SKM-1 (cell line): ENCODE data around the gene PALM3.

Experiments
- DNase-seq: peaks from one replicate; lab custom pipeline; 2025; ENCODE audit not compliant: unreplicated experiment; lab: John Stamatoyannopoulos, UW

The PALM3 gene, protein sequence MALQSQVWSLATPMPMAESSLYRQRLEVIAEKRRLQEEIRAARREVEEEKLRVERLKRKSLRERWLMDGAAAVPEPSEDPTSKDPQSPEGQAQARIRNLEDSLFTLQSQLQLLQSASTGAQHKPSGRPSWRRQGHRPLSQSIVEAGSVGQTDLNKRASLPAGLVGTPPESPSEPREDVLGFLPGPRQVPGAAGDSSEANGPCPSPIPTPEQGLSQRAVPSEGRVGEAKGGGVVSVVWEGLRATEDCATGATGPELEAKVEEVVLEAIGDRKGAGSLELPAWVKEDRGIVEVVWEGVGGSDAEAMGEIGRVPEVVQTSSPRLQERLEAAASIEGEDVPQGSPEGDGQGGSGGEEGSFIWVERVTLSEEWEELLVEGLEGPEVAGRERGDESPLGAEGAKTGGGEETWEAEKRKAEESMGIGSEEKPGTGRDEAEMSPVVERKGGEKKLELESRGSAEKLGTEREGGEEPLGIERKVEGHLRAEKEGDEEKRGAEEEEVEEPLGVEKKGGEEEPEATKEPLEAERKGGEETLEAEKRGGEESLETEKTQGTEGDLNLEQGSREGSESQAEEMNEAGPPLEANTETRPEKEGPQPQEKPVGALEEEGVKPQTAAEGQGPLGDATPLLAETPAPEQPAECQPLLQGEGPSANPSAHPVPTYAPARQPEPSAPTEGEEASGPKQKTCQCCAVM

DNA sequence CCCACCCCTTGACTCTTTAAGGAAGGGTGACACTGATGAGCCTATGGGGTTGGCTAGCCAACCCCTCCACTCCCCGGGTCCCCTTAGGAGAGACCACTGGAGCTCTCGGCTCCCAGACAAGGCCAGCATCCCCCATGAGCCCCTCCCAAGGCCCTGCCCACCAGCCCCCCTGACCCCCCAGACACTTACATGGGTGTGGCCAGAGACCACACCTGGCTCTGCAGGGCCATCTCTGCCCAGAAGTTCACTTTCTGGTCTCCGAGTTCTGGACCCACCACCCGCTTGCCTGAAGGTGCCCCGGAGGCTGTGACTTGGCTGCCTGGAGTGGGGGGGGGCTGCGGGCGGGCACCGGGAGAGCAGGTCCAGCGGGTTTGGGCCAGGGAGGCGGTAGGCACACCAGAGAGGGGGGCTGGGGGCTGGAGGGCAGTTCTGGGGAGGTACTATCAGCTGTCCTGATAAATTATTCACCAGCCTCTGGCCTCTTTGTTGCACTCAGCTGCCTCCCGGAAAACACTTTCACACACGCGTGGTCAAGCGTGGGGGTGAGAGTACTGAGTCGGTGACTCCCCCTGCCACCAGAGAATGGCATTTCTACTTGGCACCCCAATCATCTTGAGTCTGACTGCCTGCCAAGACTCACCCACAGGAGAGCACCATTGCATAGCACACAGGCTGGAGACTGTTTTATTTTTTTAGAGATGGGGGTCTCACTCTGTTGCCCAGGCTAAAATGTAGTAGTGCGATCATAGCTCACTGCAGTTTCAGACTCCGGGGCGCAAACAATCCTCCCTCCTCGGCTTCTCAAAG lies at the start of gene PALM3:
PALM3 (minus strand) TSS at position 326 of the 807 bp plus-strand sequence; CDS start at position 230, 96 bp downstream.
- no peak for DNase-seq

DNA sequence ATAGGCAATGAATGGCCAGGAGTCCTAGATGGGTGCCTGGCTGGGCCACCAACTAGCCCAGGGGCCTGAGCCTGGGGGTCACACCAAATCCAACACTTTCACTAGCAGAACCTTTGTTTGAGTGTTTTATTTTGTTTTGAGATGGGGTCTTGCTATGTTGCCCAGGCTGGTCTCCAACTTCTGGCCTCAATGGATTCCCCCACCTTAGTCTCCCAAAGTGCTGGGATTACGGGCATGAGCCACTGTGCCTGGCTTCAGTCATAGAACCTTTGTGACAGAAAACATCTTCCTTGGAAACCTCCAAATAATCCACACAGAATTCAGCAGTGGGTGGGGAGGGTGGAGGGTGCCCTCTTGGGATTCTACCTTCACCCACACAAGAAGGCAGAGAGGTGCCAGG lies 49.6 kb upstream of the PALM3 start:
- DNase-seq = no peak

DNA sequence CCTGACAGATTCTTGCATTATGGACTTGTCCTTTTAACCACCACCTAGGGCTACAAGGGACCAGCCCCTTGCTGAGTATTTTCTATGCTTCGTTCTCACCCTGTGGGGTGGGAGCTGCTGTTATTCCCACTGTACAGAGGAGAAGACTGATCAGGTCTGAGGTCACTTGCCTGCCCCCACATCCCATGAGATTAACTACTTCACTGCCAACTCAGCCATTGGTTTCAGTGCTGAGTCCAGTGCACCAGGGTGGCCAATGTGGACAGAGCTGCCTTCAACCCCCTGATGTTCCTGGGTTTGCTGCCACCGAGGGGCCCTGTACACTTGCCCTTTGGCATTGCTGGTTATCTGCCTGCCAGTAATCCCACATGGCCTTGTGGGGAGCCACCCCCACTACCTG lies 48.8 kb upstream of the PALM3 start:
- DNase-seq = no peak

DNA sequence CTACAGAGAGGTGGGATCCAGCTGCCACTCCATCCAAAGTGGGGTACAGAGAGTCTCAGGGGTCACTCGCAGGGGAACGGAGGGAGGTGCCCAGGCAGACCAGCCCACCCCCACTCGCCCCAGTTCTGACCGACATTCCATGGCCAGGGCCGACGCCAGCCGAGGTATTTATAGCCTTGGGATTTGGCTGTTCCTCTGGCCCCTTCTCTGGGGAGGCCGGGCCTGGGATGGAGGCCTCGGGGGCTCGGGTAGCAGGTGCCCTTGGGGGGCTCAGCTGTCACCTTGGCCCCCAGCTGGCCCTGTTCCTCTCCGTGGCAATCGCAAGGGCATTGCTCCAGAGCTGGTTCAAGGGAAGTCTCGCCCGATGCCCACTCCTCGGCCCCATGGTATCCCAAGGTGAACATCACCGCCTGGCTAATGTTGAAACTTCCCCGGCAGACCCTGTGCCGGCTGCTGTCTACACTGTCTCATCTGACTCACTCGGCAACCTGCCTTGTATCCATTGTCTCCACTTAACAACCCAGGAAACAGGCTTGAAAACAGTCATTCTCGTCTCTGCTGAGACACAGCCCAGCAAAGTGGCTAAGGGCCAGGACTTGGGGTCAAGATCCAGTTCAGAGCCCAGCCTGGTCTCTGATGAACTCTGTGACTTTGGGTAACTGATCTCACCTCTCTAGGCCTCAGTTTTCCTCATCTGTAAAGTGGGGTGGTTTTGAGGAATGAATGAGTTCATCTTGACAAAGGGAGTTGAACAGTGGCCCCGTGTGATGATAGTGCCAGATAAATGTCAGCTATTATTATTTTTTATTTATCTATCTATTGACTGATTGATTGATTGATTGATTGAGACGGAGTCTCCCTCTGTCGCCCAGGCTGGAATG lies 45.9 kb upstream of the PALM3 start:
- DNase-seq = no peak

DNA sequence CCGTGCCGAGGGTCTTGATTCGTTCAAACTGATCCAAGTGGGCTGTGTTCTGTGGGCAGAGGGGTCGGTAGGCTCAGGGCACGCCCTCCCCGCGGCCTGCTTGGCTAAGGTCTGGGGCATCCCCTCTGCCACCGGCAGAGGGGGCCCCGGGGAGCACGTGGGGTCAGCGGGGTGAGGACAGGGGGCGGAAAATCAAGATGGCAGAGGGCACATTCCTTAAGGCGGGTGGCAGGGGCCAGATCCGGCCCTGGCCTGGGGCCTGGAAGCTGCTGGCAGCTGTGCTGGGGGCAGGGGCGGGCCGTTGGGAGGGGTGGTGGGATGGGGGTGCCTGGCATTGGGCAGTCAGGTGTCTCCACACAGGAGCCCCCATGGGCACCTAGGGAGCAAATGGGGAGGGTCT lies 45.0 kb upstream of the PALM3 start:
- DNase-seq = no peak

DNA sequence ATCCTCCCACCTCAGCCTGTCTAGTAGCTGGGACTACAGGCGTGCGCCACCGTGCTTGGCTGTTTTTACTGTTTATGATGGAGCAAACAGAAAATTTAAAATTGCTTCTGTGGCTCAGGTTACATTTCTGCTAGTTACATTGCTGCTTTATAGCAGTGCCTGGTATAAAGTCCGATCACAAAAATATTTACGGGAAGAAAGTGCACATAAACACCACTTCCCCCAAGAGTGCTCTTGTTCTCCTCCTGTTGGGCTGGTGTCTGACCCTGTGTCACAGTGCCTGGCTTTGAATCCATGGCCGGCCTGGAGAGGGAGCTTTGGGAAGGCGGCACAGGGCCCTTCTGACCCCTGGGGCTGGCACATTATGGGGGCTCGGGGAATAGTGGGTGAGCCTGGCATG lies 43.8 kb upstream of the PALM3 start:
- no peak for DNase-seq

DNA sequence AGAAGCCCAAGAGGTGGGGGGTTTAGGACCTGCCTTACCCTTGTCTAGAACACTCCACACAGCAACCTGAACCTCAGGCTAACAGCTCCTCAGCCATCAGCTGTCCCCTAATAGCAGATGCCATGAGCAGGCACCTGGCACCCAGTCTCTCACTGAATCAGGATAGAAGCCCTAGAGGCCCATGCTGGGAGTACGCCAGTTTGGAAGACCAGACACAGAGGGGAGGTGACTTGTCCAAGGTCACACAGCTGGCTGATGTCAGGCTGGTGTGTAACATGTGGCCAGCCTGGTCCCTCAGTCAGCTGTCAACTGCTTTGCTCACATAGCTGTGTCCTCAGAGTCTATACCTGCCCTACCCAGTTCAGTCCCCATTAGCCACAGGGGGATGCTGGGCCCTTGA lies 41.4 kb upstream of the PALM3 start:
- no peak for DNase-seq

DNA sequence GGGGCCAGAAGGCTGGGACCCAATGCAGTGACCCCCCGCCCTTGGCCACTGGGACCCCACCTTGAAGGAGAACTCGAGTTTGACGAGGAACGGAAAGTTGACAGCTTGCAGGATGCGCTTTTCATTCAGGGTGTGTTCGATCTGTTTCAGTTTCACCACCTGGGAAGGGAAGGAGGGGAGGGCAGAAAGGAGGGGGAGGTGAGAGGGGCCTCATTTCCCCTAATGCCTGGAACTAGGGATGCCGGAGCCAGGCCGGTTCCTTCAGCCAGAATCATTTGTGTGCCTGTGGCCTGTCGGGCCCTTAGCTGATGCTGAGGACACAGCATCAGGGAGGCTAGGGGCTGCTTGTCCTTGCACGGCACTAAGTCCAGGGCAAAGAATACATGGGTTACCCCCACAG lies 40.9 kb upstream of the PALM3 start:
- no peak for DNase-seq

DNA sequence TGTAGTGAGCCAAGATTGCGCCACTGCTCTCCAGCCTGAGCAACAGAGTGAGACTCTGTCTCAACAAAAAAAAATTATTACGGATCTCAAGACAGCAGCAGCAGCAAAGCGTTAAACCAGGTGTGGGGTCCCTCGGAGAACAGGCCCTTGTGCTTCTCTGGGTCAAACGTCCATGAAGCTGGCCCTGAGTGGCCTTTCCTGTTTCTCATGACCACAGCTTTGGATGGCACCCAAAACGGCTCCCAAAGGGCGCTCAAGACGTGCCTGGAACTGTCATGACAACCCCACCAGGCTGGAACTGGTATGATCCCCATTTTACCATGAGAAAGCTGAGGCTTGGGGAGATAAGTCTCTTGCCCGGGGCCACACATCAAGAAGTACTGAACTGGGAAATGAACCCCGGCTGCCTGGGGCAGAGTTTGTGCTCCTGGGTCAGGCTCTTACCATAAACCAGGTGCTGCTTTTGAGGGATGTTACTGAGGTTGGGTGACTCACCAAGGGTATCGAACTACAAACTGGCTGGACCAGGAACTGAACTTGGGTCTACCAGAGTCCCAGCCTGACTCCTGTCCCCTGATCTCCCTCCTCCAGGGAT lies 40.3 kb upstream of the PALM3 start:
- DNase-seq = no peak

DNA sequence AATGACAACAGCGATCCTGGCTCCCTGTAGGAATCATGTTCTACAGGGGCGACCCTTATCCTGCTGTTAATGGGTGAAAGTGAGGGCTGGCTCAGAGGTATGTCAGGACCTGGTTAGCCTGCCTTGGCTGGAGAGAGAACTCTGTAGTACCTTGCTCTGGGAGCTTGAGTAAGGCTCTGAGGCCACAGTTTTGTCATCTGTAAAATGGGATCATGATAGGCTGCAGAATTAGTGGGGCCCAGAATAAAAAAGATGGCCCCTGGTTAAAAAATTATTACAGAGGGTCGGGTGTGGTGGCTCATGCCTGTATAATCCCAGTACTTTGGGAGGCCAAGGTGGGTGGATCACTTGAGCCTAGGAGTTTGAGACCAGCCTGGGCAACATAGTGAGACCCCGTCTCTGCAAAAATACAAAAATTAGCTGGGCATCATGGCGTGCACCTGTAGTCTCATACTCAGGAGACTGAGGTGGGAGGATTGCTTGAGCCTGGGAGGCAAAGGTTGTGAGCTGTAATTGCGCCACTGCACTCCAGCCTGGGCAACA lies 39.2 kb upstream of the PALM3 start:
- no peak for DNase-seq

DNA sequence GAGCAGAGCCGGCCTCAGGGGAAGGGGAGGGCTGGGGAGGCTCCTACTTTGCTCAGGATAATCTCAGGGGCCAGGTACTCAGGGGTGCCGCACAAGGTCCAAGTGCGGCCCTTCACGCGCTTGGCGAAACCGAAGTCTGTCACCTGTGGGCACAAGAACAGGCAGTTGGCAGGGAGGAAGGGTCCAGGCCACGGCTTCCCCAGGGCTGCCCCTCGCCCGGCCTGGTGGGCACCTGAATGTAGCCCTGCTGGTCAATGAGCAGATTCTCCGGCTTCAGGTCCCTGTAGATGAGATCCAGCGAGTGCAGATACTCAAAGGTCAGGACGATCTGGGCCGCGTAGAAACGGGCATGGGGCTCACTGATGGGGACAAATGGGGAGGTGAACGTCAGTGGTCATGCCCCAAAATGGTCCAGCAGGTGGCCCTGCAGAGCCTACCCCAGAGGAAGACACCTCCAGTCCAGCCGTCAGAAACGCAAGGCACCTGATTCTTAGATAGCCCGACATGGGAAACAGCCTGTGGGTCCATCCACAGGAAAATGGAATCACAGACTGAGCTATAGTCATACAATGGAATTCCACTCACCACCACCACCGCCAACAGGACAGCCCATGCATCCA lies 35.8 kb upstream of the PALM3 start:
- DNase-seq = no peak

DNA sequence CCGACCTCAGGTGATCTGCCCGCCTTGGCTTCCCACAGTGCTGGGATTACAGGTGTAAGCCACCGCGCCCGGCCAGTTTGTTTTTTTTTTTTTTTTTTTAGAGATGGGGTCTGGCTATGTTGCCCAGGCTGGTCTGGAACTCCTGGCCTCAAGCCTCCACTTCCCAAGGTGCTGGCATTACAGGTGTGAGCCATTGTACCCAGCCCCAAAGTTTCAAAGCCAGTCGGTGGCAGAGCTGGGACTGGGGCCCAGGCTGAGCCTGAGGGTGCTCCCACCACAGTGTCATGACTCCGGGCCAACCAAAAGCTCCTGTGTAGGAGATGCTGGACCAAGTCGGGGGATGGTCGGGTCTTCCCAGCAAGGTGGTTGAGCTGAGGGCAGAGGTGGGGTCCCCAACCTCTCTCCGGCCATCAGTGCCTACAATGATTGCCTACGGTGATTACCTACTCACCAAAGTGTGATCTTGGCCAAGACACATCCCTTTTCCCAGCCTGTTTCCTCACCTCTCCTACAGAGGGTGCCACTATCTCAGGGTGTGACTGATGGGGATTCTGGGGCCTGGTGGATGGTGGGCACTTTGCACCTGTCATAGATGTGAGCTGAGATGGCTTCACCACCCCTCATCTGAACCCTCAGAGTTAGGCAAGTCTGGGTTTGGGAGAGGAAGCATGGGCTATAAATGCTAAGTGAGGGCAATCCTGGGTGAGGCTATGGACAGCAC lies 34.6 kb upstream of the PALM3 start:
- no peak for DNase-seq

DNA sequence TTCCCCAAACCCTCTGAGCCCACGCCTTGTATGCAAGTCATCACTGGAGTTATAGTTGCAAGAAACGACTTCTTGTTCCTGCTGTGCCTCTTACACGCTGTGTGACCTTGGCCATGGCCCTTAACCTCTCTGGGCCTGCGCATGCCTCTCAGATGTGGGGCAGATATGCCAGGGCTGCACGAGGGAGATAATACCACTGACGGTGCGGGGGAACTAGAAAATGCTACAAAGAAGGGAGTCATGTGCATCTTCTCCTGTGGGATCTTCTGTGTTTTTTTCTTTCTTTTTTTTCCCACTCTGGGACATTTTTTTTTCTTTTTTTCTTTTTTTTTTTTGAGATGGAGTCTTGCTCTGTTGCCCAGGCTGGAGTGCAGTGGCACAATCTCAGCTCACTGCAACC lies 33.0 kb upstream of the PALM3 start:
- DNase-seq = no peak

DNA sequence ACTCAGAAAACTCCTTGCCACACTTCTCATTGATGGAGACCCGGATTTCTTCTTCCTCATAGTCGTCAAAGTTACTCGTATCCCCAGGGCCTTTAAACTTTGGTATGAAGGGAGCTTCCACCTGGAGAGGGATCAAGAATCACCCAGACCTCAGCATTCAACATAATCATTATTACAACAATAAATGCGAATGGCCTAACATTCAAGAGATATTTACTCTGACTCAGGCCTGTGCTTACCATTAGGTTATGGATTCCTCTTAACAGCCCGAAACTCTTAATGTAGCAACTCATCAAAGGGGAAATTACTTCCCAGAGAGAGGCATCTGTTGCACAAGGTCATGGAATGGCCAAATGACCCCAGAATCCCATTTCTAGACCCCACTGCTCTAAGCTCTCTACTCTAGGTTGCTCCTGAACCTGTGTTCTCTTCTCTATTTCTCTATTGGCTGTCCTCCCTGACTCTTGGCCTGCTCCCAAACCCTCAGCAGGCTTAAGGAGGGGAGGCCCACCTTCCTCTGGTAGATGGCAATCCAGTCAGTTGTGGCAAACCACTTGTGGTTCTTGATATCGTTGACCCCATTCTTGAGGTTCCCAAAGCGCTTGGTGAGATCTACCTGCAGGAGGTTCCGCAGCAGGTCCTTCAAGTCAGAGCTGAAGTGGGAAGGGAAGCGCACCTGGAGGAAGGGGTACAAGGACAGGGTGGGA lies 31.4 kb upstream of the PALM3 start:
- DNase-seq = no peak

DNA sequence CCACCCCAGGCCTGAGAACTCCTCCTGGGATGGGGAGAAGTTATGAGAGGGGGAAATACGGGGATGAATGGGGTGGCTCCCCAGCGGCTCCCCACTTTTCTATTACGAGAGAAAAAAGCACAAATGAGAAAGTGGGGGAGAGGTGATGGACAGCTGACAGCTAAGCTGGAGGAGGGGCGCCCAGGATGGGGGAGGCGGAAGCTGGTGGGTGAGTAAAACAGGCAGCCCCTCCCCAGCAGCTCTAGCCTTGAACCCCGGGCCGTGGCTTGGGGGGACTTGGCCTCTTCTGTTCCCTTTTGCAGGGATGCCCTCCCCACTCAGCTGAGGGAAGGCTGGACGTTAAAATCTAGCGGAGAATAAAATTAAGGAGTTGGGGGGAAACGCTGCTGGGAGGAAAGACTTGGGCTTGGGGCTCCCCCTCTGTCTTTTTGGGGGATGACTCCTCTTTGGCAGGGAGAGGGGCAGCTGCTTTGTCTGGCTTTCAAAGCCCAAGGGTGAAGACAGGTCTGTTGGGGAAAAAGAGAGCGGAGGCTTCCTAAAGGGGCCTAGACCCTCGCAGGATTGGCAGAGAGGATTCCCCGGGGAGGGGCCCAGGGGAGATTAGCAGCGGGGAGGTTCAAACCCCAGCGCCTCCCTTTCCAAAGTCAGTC lies 30.1 kb upstream of the PALM3 start:
- DNase-seq = no peak

DNA sequence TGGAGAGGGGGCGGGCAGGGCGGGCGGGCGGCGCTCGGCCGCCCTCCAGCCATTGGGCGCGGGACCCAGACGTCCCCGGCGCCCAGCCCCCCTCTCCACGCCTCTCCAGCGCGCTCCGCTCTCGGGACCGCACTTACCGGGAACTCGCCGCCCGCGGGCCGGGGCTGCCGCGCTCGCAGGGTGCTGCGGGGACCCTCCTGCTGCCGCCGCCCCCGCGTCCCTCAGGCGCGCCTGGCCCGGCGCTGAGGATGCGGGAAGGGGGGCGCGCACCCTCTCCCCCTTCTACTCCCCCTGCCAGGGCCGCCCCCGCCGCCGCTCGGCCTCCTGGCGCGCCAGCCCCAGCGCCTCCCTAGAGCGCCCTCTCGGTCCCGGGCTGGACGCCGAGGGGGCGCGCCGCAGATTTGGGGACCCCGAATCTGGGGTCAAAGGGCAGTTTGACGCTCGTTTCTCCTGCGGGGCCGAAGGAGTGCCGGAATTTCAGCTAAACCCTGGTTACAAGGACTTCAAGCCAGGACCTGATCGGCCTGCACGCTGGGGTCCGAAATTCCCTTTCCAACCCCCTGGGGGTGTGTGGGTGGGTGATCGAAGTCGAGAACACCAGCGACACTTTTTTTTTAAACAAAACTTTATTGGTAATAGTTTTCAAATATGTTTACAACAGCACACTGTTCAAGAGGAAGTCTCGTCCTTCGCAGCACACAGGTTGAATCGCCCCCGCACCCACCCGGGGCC lies 29.4 kb upstream of the PALM3 start:
- DNase-seq = peak; percentile 14

DNA sequence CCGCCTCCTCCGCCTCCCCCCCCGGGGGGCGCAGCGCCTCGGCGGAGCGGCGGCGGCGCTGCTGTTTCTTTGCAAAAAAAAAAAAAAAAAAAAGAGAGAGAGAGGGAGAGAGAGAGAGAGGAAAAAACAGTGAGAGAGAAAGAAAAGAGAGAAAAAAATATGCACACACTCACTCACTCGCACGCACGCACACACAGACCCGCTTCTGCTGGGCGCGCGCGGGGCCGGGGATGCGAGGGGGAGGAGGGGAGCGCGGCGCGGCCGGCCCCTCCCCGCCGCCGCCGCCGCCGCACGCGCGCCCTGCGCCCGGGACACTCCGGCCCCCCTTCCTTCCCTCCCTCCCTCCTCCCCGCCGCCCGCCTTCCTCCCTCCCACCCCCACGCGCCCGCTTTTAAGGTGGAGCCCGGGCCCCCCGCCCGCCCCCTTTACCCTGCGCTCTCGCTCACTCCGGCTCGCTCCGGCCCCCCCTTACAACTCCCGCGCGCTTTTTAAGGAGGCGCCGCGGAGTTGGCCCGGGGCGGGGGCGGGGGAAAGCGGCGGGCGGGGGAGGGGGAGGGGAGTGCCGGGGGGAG lies 28.7 kb upstream of the PALM3 start, which contains the start of gene SAMD1:
SAMD1 (minus strand) TSS at position 243 of the 572 bp plus-strand sequence.
- DNase-seq = peak; percentile 66
